ENCODE data around the gene BLM. TPM values are rescaled to one million over a fixed set of nuclear protein-coding genes. Genes with fewer than 3 reads are reported as not detected.
"Not testable (repeated sequence)": the region's sequence is repeated elsewhere in the genome, so short reads cannot be mapped to it uniquely, and the experiment has no call there.

BLM gene
- total RNA-seq, 1 donor from 2014 or later: 11.5 TPM

DNA sequence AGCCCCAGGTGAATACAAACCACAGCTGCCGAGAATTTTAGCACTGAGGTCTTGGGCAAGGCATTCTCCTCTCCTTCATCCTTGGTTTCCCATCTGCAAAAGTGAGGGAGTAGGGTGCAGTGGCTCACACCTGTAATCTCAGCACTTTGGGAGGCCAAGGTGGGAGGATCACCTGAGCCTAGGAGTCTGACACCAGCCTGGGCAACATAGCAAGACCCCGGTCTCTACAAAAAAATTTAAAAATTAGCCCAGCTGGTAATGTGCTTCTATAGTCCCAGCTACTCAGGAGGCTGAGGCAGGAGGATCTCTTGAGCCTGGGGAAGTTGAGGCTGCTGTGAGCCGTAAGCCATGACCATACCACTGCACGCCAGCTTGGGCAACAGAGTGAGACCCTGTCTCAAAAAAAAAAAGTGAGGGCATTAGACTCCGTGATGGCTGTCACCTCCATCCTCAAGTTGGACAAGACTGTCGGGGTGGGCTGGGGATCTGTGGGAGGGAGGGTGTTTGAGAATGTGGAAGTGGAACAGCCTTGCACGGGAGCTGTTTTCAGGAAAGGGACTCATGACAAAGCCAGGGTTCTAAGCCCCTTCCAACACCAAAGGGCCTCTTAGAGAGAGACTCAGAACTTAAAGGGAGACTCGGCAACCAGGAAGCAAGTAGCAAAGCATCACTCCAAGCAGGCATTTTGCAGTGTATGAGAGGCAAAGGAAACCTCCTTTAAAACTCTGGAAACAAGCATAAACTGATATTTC, 105.2 kb downstream of the BLM start:
- TF ChIP-seq, protein P1, sequence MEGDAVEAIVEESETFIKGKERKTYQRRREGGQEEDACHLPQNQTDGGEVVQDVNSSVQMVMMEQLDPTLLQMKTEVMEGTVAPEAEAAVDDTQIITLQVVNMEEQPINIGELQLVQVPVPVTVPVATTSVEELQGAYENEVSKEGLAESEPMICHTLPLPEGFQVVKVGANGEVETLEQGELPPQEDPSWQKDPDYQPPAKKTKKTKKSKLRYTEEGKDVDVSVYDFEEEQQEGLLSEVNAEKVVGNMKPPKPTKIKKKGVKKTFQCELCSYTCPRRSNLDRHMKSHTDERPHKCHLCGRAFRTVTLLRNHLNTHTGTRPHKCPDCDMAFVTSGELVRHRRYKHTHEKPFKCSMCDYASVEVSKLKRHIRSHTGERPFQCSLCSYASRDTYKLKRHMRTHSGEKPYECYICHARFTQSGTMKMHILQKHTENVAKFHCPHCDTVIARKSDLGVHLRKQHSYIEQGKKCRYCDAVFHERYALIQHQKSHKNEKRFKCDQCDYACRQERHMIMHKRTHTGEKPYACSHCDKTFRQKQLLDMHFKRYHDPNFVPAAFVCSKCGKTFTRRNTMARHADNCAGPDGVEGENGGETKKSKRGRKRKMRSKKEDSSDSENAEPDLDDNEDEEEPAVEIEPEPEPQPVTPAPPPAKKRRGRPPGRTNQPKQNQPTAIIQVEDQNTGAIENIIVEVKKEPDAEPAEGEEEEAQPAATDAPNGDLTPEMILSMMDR (IDR thresholded peaks at IDR 0.05; ENCODE audit: unreplicated experiment): no peak
- no peak overlapping the region for H3K27ac Mint-ChIP-seq (ENCODE audit: unreplicated experiment)
- DNase-seq (ENCODE audit: low spot score): no peak
- peaks cover 10% of the 10 kb centered on the region for H3K27me3 Mint-ChIP-seq (ENCODE audit: unreplicated experiment)
- H3K4me3 Mint-ChIP-seq (ENCODE audit: unreplicated experiment): no peak overlapping the region
- no peaks in the 10 kb centered on the region for H3K9me3 Mint-ChIP-seq (ENCODE audit: unreplicated experiment)
- peaks cover 8% of the 10 kb centered on the region for H3K4me1 Mint-ChIP-seq (ENCODE audit: unreplicated experiment)
- H3K36me3 Mint-ChIP-seq (ENCODE audit: low read depth, unreplicated experiment): no peaks in the 10 kb centered on the region

DNA sequence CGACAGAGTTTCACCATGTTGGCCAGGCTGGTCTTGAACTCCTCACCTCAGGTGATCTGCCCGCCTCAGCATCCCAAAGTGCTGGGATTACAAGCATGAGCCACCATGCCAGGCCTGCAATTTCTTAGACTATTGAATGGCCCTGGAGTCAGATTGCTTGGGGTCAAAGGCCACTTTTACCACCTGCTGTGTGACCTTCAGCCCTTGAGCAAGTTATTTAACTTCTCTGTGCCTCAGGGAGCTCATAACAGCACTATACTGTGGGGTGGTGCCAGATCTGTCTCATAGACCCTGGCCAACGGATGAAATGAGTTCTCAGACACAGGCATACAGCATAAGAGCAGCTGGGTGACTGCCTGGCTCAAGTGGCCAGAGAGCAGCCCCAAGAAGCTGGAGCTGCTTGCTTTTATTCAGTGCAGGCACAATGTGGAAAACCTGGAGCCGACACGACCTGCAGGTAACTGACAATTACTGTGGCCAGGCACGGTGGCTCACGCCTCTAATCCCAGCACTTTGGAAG, 106.4 kb downstream of the BLM start:
- H3K4me3 Mint-ChIP-seq (ENCODE audit: unreplicated experiment): no peak overlapping the region
- peaks cover 8% of the 10 kb centered on the region for H3K4me1 Mint-ChIP-seq (ENCODE audit: unreplicated experiment)
- H3K36me3 Mint-ChIP-seq (ENCODE audit: low read depth, unreplicated experiment): no peaks in the 10 kb centered on the region
- peaks cover 7% of the 10 kb centered on the region for H3K27me3 Mint-ChIP-seq (ENCODE audit: unreplicated experiment)
- no peaks in the 10 kb centered on the region for H3K9me3 Mint-ChIP-seq (ENCODE audit: unreplicated experiment)
- TF ChIP-seq, protein P1 (IDR thresholded peaks at IDR 0.05; ENCODE audit: unreplicated experiment): no peak
- DNase-seq (ENCODE audit: low spot score): no peak
- H3K27ac Mint-ChIP-seq (ENCODE audit: unreplicated experiment): no peak overlapping the region

DNA sequence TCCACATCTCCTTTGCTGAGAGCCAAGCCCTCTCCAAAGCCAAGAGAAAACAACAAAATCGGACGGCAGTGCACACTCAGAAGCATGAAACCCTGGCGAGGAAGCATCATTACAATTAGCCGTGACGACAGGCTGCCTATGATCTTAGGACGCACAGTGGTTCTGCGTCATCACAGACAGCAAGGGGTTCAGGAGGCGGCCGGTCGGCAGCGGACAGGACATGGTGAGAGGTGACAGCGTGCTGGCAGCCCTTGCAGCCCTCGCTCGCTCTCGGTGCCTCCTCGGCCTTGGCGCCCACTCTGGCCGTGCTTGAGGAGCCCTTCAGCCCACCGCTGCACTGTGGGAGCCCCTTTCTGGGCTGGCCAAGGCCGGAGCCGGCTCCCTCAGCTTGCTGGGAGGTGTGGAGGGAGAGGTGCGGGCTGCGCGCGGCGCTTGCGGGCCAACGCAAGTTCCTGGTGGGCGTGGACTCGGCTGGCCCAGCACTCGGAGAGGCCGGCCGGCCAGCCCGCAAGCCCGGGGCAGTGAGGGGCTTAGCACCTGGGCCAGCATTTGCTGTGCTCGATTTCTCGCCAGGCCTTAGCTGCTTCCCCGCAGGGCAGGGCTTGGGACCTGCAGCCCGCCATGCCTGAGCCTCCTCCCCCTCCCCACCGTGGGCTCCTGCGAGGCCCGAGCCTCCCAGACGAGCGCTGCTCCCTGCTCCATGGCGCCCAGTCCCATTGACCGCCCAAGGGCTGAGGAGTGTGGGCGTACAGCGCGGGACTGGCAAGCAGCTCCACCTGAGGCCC, 108.2 kb downstream of the BLM start:
- H3K4me3 Mint-ChIP-seq (ENCODE audit: unreplicated experiment); H3K9me3 Mint-ChIP-seq (ENCODE audit: unreplicated experiment); H3K27ac Mint-ChIP-seq (ENCODE audit: unreplicated experiment); H3K27me3 Mint-ChIP-seq (ENCODE audit: unreplicated experiment); DNase-seq (ENCODE audit: low spot score); H3K36me3 Mint-ChIP-seq (ENCODE audit: low read depth, unreplicated experiment): not testable (repeated sequence)
- peaks cover 15% of the 10 kb centered on the region for H3K4me1 Mint-ChIP-seq (ENCODE audit: unreplicated experiment)

DNA sequence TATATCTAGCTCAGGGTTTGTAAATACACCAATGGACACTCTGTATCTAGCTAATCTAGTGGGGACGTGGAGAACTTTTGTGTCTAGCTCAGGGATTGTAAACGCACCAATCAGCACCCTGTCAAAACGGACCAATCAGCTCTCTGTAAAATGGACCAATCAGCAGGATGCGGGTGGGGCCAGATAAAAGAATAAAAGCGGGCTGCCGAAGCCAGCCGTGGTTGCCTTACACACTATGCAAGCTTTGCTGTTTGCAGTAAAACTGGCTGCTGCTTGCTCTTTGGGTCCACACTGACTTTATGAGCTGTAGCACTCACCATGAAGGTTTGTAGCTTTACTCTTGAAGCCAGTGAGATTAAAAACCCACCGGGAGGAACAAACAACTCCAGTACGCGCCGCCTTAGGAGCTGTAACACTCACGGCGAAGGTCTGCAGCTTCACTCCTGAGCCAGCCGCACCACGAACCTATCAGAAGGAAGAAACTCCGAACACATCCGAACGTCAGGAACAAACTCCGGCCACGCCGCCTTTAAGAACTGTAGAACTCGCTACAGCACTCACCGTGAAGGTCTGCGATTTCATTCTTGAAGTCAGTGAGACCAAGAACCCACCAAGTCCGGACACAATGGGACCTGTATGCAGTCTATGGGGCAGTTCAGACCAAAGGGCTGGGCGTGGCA, 109.2 kb downstream of the BLM start:
- not testable (repeated sequence) for H3K27me3 Mint-ChIP-seq (ENCODE audit: unreplicated experiment); H3K27ac Mint-ChIP-seq (ENCODE audit: unreplicated experiment); DNase-seq (ENCODE audit: low spot score); H3K9me3 Mint-ChIP-seq (ENCODE audit: unreplicated experiment); H3K36me3 Mint-ChIP-seq (ENCODE audit: low read depth, unreplicated experiment); H3K4me3 Mint-ChIP-seq (ENCODE audit: unreplicated experiment)
- peaks cover 16% of the 10 kb centered on the region for H3K4me1 Mint-ChIP-seq (ENCODE audit: unreplicated experiment)

DNA sequence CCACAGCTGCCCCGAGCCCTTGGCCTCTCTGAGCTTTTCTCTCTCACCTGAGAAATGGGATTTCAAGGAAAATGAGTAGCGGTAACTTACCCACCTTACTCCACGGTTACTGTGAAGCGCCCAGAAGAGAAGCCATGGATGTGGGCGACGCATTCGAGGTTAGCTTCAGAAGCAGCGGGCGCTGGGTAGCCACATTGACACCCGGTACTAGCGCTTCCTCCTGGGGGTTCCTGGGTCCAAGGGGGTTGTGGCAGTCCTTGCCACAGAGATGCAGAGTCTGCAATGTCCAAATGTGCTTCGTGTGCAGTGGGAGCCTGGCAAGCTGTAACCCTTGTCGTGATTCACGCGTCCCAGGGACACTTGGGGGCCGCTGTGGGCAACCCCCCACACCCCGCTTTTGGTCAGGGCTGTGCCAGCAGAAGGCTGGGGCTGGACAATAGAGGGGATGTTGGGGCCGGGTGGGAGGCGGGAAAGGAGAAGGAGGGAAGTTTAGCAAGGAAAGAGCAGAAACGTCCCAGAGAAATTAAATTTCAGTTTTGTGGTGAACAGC, 109.8 kb downstream of the BLM start:
- no peaks in the 10 kb centered on the region for H3K36me3 Mint-ChIP-seq (ENCODE audit: low read depth, unreplicated experiment)
- no peak overlapping the region for H3K4me3 Mint-ChIP-seq (ENCODE audit: unreplicated experiment)
- H3K9me3 Mint-ChIP-seq (ENCODE audit: unreplicated experiment): no peaks in the 10 kb centered on the region
- TF ChIP-seq, protein P1 (IDR thresholded peaks at IDR 0.05; ENCODE audit: unreplicated experiment): no peak
- no peak overlapping the region for H3K27ac Mint-ChIP-seq (ENCODE audit: unreplicated experiment)
- DNase-seq (ENCODE audit: low spot score): no peak
- peaks cover 3% of the 10 kb centered on the region for H3K27me3 Mint-ChIP-seq (ENCODE audit: unreplicated experiment)
- H3K4me1 Mint-ChIP-seq (ENCODE audit: unreplicated experiment): peaks cover 16% of the 10 kb centered on the region
